Esophagus muscularis mucosa (tissue), 4 donors: ENCODE results near the gene MCMBP.

Source experiments
- CTCF ChIP-seq, 3 experiments: fragments of 200-600 bp in 2 of 3; fragments of 450-650 bp in 1 of 3; sonication (generic) in 2 of 3; IDR thresholded peaks; one replicate each; pipeline ENCODE4 v1.5.1; 2017 to 2019; ENCODE audit warnings: antibody characterized with exemption in 3 of 3, mild to moderate bottlenecking in 2 of 3, moderate library complexity in 1 of 3
- EP300 ChIP-seq: sonication (generic); formaldehyde crosslinking; IDR thresholded peaks from one replicate; pipeline ENCODE4 v1.6.1; 2017; ENCODE audit warnings: antibody characterized with exemption
- POLR2A ChIP-seq: fragments of 450-650 bp; IDR thresholded peaks from one replicate; pipeline ENCODE4 v1.6.1; 2017; ENCODE audit warnings: antibody characterized with exemption, moderate library complexity, mild to moderate bottlenecking, low read depth

- no peak for TF ChIP-seq CTCF (IDR thresholded peaks at IDR 0.05)
- no peak for TF ChIP-seq POLR2A
- no peak for TF ChIP-seq EP300
These were observed 27.0 kb downstream of the MCMBP start for GRCh38 chr10:119845656-119846055.
